ENCODE results near the gene LAMB1.

LAMB1 gene

GRCh38 chr7:107998150-107998549 lies 4.8 kb downstream of the LAMB1 start:
- no peak for DNase-seq

GRCh38 chr7:107996072-107996882 lies 6.7 kb downstream of the LAMB1 start:
- DNase-seq, result no peak

DNA sequence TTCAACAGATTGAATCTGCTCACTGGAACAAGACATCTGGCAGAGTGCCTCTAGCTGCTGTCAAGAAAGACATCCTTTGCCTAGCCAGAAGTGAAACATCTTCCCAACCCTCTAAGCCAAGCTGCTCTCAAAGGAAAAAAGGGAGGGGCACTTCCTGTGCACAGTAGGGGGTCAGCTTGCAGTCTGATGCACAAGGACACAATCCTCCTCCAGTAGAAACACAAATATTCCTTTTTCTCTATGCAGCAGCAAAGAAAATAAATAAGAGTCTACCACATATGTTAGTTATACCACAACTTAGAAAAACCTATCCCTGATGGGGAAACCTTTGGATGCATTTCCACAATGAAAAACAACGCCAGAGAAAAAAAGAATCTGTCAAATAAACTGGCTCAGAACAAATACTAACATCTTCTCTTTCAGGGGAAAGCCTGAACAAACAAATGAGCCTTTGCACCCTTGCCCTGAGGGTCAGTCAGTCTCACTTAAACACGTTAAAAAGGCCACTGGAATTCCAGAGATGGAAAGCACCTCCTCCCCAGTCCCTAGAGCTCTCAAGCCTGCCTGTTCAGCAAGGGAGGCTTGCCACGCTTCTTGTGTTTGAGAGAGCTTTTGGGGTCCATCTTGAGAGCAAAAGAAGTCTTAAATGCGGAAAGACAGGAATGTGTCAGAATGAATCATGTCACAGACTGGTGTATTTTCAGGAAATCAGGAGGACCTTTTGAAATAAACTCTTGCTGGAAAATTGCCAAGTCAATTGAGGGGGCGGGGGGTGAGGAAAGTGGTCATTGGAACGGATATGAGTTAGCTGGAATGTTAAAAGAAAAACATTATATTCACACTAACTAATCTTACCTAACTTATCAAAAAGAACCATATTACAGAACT lies 7.5 kb downstream of the LAMB1 start:
- DNase-seq, result no peak

DNA sequence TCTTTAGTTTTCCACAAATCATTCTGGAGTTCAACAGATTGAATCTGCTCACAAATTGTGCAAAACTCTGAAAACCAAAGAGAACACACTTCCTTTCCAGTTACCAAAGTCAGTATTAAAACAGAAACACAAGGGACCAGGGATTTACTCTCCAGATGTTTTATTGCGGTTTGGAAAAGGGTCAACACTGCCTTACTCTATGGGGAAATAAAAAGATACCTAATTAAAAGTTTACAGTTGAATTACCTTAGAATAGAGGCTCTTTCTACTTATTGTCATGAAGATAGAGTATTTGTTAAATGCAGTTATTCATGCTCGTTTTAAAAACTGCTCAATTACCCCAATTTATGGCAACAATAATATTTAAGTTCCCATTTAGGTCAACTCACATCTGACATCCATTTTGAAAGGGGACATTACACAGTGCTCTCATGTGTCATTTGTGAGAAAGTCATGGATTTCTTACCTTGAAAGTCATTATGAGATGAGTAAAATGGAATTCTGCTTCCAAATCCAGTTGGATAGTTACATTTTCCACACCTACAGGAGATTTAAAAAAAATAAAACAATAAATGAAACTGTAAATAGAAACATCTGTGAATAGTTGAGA lies 8.4 kb downstream of the LAMB1 start:
- DNase-seq, result no peak

- DNase-seq, result no peak
Measured at GRCh38 chr7:107993891-107994291, 9.1 kb downstream of the LAMB1 start.

DNA sequence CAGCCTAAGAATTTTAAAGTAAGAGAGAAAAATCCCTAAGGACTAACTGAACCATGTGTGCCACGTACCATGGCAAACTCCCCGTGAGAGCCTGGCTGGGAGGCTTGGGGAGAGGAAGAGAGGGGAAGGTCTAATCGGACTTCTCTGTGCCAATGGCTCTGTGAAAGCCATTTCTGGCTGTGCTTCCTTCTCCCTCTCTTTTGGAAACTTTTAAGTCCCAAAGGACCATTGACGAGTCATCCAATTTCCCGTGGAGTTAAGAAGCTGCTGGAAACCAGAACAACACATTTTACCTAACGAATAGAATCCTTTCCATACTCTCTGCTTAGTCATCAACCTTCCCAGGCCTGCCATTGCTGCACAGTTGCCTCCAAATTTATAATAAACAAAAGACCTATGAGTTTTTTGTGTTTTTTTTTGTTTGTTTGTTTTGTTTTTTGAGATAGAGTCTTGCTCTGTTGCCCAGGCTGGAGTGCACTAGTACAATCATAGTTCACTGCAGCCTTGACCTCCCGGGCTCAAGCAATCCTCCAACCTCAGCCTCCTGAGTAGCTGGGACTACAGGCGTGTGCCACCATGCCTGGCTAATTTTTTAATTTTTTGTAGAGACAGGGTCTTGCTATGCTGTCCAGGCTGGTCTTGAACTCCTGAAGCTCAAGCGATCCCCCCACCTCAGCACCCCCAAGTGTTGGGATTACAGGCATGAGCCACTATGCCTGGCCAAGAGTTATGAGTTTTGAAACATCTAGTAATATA lies 13.2 kb downstream of the LAMB1 start:
- no peak for DNase-seq

- DNase-seq, result no peak
Measured at GRCh38 chr7:107982918-107983389, 20.0 kb downstream of the LAMB1 start.

GRCh38 chr7:107982042-107982840 lies 20.7 kb downstream of the LAMB1 start:
- no peak for DNase-seq

DNA sequence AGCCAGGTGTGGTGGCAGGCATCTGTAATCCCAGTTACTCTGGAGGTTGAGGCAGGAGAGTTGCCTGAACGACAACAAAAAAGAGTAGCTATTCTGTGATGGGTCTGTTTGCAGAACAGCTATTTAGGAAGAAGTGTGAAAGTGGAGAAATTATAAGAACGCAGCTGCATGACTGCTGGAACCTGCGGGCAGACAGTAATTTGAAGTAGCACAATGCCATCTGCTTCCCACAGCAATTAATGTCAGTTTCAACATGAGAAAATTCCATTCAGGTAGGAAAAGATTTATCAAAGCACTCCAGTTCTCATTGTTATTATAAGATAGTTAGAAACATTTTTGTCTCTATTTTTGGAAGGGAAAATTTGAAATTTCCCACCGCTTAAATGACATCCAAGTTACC lies 21.5 kb downstream of the LAMB1 start:
- no peak for DNase-seq

DNA sequence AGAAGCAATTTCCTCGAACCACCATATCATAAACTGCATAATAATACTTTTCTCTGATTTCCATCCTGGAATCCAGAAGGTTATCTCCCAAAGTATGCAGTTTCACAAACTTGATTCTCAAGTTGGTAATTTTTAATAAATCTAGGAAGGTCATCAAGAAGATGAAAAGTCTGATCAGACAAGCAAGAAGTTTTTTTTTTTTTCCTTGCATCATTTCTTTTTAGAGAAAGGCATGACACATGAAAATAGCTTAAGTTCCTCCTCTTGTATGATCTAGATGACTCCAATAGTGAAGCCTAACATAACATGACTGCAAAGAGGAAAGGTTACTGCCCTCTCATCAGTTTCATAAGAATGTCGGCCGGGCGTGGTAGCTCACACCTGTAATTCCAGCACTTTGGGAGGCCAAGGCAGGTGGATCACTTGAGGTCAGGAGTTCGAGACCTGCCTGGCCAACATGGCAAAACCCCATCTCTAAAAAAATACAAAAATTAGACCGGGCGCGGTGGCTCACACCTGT lies 22.2 kb downstream of the LAMB1 start:
- DNase-seq, result no peak

DNA sequence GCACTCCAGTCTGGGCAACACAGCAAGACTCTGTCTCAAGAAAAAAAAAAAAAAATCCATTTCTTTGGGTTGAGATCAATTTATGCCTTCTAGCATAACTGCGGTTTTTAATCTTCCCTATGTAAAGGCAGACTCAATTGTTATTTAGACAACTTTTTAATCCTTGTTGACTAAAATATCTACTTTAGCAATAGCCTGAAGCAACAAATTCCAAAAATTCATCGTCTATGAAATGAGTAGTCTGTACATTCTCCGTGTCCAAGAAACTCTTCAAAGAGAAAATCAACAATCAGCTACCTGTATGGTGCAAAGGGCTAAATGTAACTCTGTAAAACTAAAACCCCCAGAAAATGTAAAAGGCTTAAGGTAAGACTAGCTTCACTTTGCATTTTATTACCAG lies 22.8 kb downstream of the LAMB1 start:
- DNase-seq, result no peak

DNA sequence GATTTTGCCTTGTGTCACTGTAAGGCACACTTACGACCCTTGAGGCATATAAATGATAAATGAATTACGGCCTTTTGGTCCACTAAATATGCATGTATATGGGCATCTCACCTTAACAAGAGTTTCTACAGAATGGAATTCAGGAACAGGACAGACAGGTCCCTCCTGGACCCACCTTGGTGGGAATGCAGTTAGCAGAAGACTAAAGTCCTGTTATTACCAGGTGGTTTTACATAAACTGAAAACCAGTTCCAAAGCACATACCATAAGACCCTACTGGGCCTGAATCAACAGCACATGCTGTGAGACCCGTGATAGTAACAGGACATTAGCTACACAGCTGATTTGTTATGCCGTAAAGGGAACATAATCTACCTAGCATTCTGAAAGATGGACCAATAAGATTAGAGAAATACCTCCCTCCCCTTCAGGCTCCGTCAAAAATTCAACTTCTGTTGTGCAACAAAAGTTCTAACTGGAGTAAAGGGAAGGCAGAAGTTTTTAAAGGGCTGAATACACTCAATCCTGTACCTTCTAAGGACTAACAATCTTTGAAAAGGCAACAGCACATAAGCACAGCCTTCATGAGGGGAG lies 24.0 kb downstream of the LAMB1 start:
- DNase-seq, result no peak

DNA sequence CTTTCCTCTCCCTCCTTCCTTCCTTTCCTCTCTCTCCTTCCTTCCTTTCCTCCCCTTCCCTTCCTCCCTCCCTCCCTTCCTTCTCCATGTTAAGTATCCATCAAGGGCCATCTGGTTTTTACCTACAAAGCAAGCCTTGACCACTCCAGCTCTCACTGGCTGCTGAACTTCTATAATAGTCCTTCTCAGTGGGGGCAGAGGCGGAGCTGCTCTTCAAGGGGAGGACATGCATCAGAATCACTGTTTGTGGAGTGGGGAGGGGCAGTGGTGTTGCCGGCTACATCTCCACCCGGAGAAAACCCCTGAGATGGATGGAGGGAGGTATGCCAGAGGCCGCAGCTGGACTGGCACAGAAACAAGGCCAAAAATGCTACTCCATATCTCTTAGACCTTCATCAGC lies 25.9 kb downstream of the LAMB1 start:
- no peak for DNase-seq

- no peak for DNase-seq
Measured at GRCh38 chr7:107976620-107977019, 26.3 kb downstream of the LAMB1 start.

DNA sequence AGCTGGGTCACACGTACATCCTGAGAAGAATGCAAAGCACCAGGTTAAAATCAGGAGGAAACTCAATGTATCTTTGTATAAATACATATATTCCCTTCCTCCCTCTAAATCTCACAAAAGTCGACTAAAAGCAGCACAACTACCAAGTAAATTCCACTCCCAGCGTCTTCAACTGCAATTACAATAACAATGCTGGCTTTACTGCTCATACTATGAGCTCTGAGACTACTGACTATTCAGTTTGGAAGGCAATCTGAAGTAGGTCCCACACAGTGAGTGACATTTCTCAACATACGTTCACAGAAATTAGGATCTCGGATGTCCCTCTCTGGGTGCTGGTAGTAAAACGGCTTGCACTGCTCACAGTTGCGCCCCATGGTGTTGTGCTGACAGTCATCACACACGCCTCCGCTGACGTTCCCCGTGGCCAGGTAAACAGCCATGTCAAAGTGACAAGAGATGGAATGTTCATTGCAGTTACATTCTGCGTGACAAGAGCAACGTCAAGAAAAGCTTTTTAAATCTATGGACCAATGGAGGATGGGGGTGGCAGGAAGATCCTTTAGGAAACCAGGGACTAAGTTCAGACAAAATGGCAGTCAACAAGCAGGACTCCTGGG lies 27.5 kb downstream of the LAMB1 start:
- no peak for DNase-seq

DNA sequence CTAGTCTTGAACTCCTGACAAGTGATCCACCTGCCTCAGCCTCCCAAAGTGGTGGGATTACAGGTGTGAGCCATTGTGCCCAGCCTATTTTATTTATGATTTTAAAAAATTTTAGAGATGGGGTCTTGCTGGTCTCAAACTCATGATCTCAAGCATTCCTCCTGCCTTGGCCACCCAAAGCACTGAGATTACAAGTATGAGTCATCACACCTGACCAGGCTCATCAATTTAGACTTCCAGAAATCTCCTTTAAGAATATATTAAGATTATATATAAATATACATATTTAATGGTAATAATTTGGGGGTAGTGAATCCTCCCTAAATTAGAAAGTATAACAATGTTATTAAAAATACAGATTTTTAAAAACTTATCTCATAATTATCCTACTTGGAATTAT lies 29.1 kb downstream of the LAMB1 start:
- DNase-seq, result no peak

DNA sequence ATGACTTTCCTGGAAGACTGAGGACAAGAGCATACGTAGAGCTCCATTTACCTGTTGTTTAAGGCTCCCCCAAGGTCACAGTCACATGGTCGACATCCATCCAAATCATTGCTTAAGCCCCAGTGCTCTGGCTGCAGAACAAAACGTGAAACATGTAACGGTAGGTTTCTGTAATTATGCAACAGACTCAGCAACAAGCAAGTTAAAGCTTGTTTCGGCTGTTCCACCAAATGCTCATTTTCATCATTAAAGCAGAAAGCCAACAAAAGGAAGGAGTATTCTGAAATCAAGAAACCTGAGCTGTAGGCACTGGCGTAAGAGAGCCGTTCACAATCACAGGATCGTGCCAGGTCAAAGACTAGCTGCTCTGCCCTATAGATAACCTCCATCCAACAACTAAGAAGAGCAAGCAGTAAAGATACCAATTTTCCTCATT lies 30.0 kb downstream of the LAMB1 start:
- DNase-seq, result no peak

GRCh38 chr7:107972075-107972482 lies 30.9 kb downstream of the LAMB1 start:
- no peak for DNase-seq

- DNase-seq, result no peak
Measured at GRCh38 chr7:107971613-107972012, 31.3 kb downstream of the LAMB1 start.

DNA sequence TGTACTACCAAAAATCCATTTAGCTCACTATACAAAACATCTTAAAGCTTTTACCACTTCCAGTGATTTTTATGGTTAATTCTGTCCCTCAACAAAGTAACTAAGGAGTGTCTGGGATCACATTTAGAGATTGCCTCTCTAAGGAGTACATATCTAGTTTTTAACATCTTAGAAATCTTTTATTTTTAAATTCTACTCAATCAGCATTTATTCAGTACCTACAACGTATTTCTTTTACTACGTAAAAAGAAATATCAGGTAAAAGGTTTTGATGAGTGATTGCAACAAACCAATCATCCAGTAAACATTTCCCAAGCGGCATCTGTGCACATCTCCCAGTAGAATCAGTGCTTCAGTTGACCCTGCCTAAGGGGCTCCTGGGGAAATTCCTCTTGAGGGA lies 31.9 kb downstream of the LAMB1 start:
- DNase-seq, result no peak

DNA sequence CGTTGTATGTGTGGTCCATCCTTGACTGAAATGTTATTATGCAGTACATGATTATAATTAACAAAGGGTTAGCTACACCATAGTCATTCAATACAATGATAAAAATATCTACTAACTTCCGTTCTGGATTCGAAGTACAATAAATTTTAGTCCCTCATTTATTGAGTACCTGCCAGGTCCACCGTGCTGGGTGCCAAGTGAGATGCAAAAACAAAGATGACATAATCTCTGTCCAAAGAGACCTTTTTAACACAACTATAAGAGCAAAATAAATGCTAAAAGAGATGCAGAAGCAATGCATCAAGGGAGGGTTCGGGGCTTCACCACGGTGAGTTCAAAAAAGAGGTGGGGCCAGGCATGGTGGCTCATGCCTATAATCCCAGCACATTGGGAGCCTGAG lies 33.1 kb downstream of the LAMB1 start:
- DNase-seq, result no peak
